K562 (cell line): ENCODE data around the gene SH2D7. TPM values are rescaled to one million over a fixed set of nuclear protein-coding genes. Genes with fewer than 3 reads are reported as not detected.

Experiments used
- ATAC-seq: fragments of 200-7000 bp; cut with Tn5 transposase; 3 replicates; pipeline ENCODE4 v1.9.1; 2020; ENCODE audit warnings: moderate library complexity
- BruUV-seq: library from RNA; stranded (reverse); fragments of 400-500 nt; replicated peaks from 2 replicates; lab custom pipeline; 2021; lab: Mats Ljungman, UMichigan
- CTCF ChIA-PET: fragments of 300-600 bp; formaldehyde crosslinking; extraction: SDS; loops from one replicate; lab custom pipeline; 2021; ENCODE audit warnings: low intra/inter-chr PET ratio; lab: Yijun Ruan, JAX
- POLR2A ChIA-PET: fragments of 300-600, 350-650 bp; sonication (Branson Sonifier 250); formaldehyde crosslinking; extraction: SDS; loops from one replicate; lab custom pipeline; 2021; ENCODE audit warnings: antibody characterized with exemption, inconsistent platforms; lab: Yijun Ruan, JAX
- DNase-seq, 4 experiments: peaks; one replicate each; pipeline versions ENCODE4 v3.0.0 to v3.0.0-alpha.2; 2011 to 2018; ENCODE audit warnings: low spot score in 3 of 4, mixed read lengths in 3 of 4; ENCODE audit errors: extremely low read depth in 1 of 4
- FAIRE-seq: peaks from 2 replicates; lab custom pipeline; 2011; peaks lifted over from hg19 to GRCh38; lab: Jason Lieb, UNC
- H2AFZ ChIP-seq: 2 replicates; pipeline ENCODE4 v1.6.0; 2011; ENCODE audit warnings: low read depth, low read length, control low read depth, inconsistent platforms
- H3K27ac ChIP-seq: fragments of 200-600 bp; 3 replicates; pipeline ENCODE4 v1.8.0; 2011; ENCODE audit warnings: low read depth, mild to moderate bottlenecking, control low read depth, inconsistent platforms, low read length, moderate library complexity, mixed read lengths; ENCODE audit errors: extremely low read depth
- H3K27me3 ChIP-seq, 2 experiments: fragments of 300-600 bp in 1 of 2; 2 replicates in 1 of 2; 3 replicates in 1 of 2; pipeline versions ENCODE4 v1.6.0 to v1.8.0; 2011; ENCODE audit warnings: inconsistent platforms in 2 of 2, low read length in 2 of 2, mild to moderate bottlenecking in 1 of 2, mixed read lengths in 1 of 2, moderate library complexity in 1 of 2; ENCODE audit not compliant: control insufficient read depth in 2 of 2, insufficient read depth in 2 of 2
- H3K36me3 ChIP-seq: fragments of 300-600 bp; 3 replicates; pipeline ENCODE4 v1.8.0; 2011; ENCODE audit warnings: mild to moderate bottlenecking, low read length, inconsistent platforms; ENCODE audit not compliant: control insufficient read depth, insufficient read depth
- H3K4me1 ChIP-seq, 2 experiments: fragments of 200-600 bp in 1 of 2; replicated peaks in 1 of 2; 2 replicates in 1 of 2; 3 replicates in 1 of 2; pipeline versions ENCODE4 v1.5.1 to v1.8.0; 2011; ENCODE audit warnings: inconsistent platforms in 2 of 2, low read length in 2 of 2, mild to moderate bottlenecking in 1 of 2, mixed read lengths in 1 of 2, moderate library complexity in 1 of 2; ENCODE audit not compliant: control insufficient read depth in 2 of 2, insufficient read depth in 2 of 2
- H3K4me2 ChIP-seq: 2 replicates; pipeline ENCODE4 v1.6.1; 2011; ENCODE audit warnings: low read length, control low read depth, inconsistent platforms, mixed read lengths; ENCODE audit not compliant: insufficient read depth
- H3K4me3 ChIP-seq: fragments of 200-600 bp; sonication (generic), shearing (Covaris generic); 2 replicates; pipeline ENCODE4 v1.5.1; 2016; ENCODE audit warnings: control low read depth, inconsistent platforms
- H3K79me2 ChIP-seq: fragments of 200-600 bp; 3 replicates; pipeline ENCODE4 v1.8.0; 2011; ENCODE audit warnings: low read length, inconsistent platforms; ENCODE audit not compliant: control insufficient read depth, insufficient read depth
- H3K9ac ChIP-seq, 2 experiments: 2 replicates each; pipeline versions ENCODE4 v1.6.0 to v1.6.1; 2011; ENCODE audit warnings: low read depth in 2 of 2, low read length in 2 of 2, control low read depth in 1 of 2, inconsistent platforms in 1 of 2, mild to moderate bottlenecking in 1 of 2, mixed read lengths in 1 of 2; ENCODE audit not compliant: insufficient read depth in 1 of 2
- H3K9me1 ChIP-seq: one replicate; pipeline ENCODE4 v1.6.0; 2011; ENCODE audit warnings: inconsistent platforms, mild to moderate bottlenecking, low read length, moderate library complexity; ENCODE audit not compliant: control insufficient read depth, insufficient read depth
- H3K9me3 ChIP-seq: replicated peaks from 2 replicates; pipeline ENCODE4 v1.5.1; 2011; ENCODE audit warnings: low read depth, low read length, inconsistent platforms; ENCODE audit not compliant: control insufficient read depth, insufficient read depth
- H4K20me1 ChIP-seq: replicated peaks from 2 replicates; pipeline ENCODE4 v1.6.1; 2011; ENCODE audit warnings: low read length, inconsistent platforms, mixed read lengths; ENCODE audit not compliant: control insufficient read depth, insufficient read depth
- FOXJ3 ChIP-seq: sonication (generic); formaldehyde crosslinking; IDR thresholded peaks from 2 replicates; pipeline ENCODE4 v1.4.0; 2020; ENCODE audit warnings: mild to moderate bottlenecking, missing genetic modification reagents
- KAT8 ChIP-seq: fragments of 450-650 bp; IDR thresholded peaks from 2 replicates; pipeline ENCODE4 v1.6.1; 2016; ENCODE audit warnings: low read depth, mild to moderate bottlenecking
- MBD2 ChIP-seq: sonication (generic); IDR thresholded peaks from 2 replicates; pipeline ENCODE4 v1.6.1; 2016; ENCODE audit warnings: low read depth, borderline replicate concordance
- MCM5 ChIP-seq: fragments of 450-650 bp; IDR thresholded peaks from 2 replicates; pipeline ENCODE4 v1.6.1; 2016; ENCODE audit warnings: low read depth
- NR4A1 ChIP-seq, 2 experiments: fragments of 250-450 bp in 1 of 2; fragments of 450-650 bp in 1 of 2; sonication (Bioruptor Pico) in 1 of 2; IDR thresholded peaks; 2 replicates each; pipeline versions ENCODE4 v1.4.0 to v1.6.1; 2016 to 2020; ENCODE audit warnings: mild to moderate bottlenecking in 2 of 2, missing compliant biosample characterization in 1 of 2, missing genetic modification characterization in 1 of 2, moderate library complexity in 1 of 2
- TAF9B ChIP-seq: fragments of 450-650 bp; IDR thresholded peaks from 2 replicates; pipeline ENCODE4 v1.6.1; 2018; ENCODE audit warnings: mild to moderate bottlenecking; ENCODE audit not compliant: partially characterized antibody
- TFE3 ChIP-seq: fragments of 450-650 bp; formaldehyde crosslinking; IDR thresholded peaks from 2 replicates; pipeline ENCODE4 v1.4.0; 2020; ENCODE audit warnings: mild to moderate bottlenecking, mixed read lengths
- ZBTB12 ChIP-seq: fragments of 250-450 bp; sonication (Bioruptor Pico); IDR thresholded peaks from 2 replicates; pipeline ENCODE4 v1.4.0; 2020
- ZNF583 ChIP-seq: fragments of 250-450 bp; sonication (Bioruptor Pico); IDR thresholded peaks from 2 replicates; pipeline ENCODE4 v1.4.0; 2020
- ZNF699 ChIP-seq: fragments of 250-450 bp; sonication (Bioruptor Pico); IDR thresholded peaks from 2 replicates; pipeline ENCODE4 v1.8.0; 2021; ENCODE audit warnings: mild to moderate bottlenecking, moderate library complexity; ENCODE audit not compliant: insufficient replicate concordance
- WGBS: fragments of 100-300 bp; shearing (Covaris generic); methylation state at CpG from one replicate; pipeline ENCODE4 v1.1.6; 2016; ENCODE audit warnings: low coverage, mixed read lengths; ENCODE audit not compliant: insufficient coverage; ENCODE audit errors: missing lambda C conversion rate; 5-methylcytosine and 5-hydroxymethylcytosine counted together
- in situ Hi-C: fragments of 300-500 bp; cut with MboI; formaldehyde crosslinking; loops from 4 replicates; pipeline ENCODE4 v1.15.0; 2018; ENCODE audit warnings: inconsistent platforms, mixed read lengths
- intact Hi-C: fragments of 100-400 bp; cut with micrococcal nuclease; formaldehyde crosslinking; loops from 2 replicates; pipeline ENCODE4 v1.14.2; 2022
- polyA plus RNA-seq, 8 experiments: library from polyadenylated mRNA; depleted of rRNA in 4 of 8; stranded (reverse) in 5 of 8; unstranded in 3 of 8; fragments of >200 nt; fragmentation: Nextera tagmentation in 2 of 8; fragmentation: Illumina TruSeq in 1 of 8; extraction: Ambion mirVana in 2 of 8; extraction: Trizol in 1 of 8; gene quantifications; 2 replicates each; pipeline versions ENCODE4 v1.2.1 to v1.2.3, GENCODE V29; 2011 to 2014; ENCODE audit warnings: inconsistent platforms in 1 of 8, missing spikeins in 1 of 8
- total RNA-seq, 7 experiments: library from RNA; depleted of rRNA in 6 of 7; stranded (reverse); fragments of >200 nt in 6 of 7; fragmentation: Illumina TruSeq in 2 of 7; extraction: Trizol in 2 of 7; gene quantifications; 2 replicates each; pipeline versions ENCODE4 v1.2.1 to v1.2.3, GENCODE V29; 2011 to 2021; ENCODE audit warnings: low replicate concordance in 1 of 7

Gene SH2D7
- total and polyA plus RNA-seq, 9 of the 15 experiments (the other 6 are each of a cell fraction or from before 2014, with no cell fraction given), result not detected

- no TSS peak for BruUV-seq
- no peak for ATAC-seq
- 0 out of 3 replicates have a peak, but pooled peaks cover 2% of the 10 kb centered on the region for H3K79me2 ChIP-seq
- peaks cover 3 to 4% of the 10 kb centered on the region in 2 experiments; a peak in 3 of 5 replicates for H3K4me1 ChIP-seq
- in situ Hi-C loops (no loop called here), intact Hi-C loops (no loop called here)
- H3K4me2 ChIP-seq, result no peak overlapping the region
- no peaks in the 10 kb centered on the region for H3K9me1 ChIP-seq
- H2AFZ ChIP-seq, result no peak overlapping the region
- WGBS, result 54% methylated on average over 3 of the region's 3 CpGs
- H3K4me3 ChIP-seq, result no peak overlapping the region
- no peak for TF ChIP-seq KAT8
- TF ChIP-seq NR4A1 (CRISPR knock-in tag; IDR thresholded peaks at IDR 0.05), result no peak
- no peak for TF ChIP-seq NR4A1 (tag; IDR thresholded peaks at IDR 0.05)
- TF ChIP-seq ZNF699 (CRISPR knock-in tag), result no peak
- TF ChIP-seq ZNF583, result no peak
- no peak for TF ChIP-seq TAF9B
- TF ChIP-seq MBD2, result no peak
- TF ChIP-seq ZBTB12 (CRISPR knock-in tag), result no peak
- no peak for TF ChIP-seq FOXJ3
- no peak for TF ChIP-seq TFE3 (CRISPR knock-in tag)
- no peak for TF ChIP-seq MCM5
- H3K27me3 ChIP-seq, result no peaks in the 10 kb centered on the region
- H3K27ac ChIP-seq, result no peak overlapping the region
- no peaks in the 10 kb centered on the region for H3K9me3 ChIP-seq
- CTCF ChIA-PET, result no interaction called here
- H3K9ac ChIP-seq, result no peak overlapping the region
- POLR2A ChIA-PET, result interaction anchor here (0.6 to 1.9 kb wide), 6 partner anchors 8 to 20 kb away, joined by 3 to 9 read pairs (median 4); partner anchors contain the start of gene TBC1D2B
- H4K20me1 ChIP-seq, result peaks cover 5% of the 10 kb centered on the region; the same call in 1 of the 2 replicates
- no peak for FAIRE-seq
- no peak for DNase-seq
- H3K36me3 ChIP-seq, result no peaks in the 10 kb centered on the region
These were observed 33.1 kb upstream of the SH2D7 start for GRCh38 chr15:78059110-78059839.
